ENCODE measurements around the gene PPFIA2.

Gene PPFIA2

GRCh38 chr12:81492131-81492720 is 266.9 kb downstream of the PPFIA2 start:
- H2AFZ ChIP-seq (ENCODE audit: low read length) = no peak overlapping the region
- H4K91ac ChIP-seq (ENCODE audit: low read depth, low read length, poor library complexity) = no peak overlapping the region
- H3K9me3 ChIP-seq (replicated peaks in 1 of 2; ENCODE audit: control insufficient read depth in 2 of 2, insufficient read depth in 1 of 2, low read depth in 1 of 2, low read length in 2 of 2) = no peaks in the 10 kb centered on the region
- no peak overlapping the region for H4K8ac ChIP-seq (ENCODE audit: low read depth, low read length)
- H3K79me1 ChIP-seq (ENCODE audit: low read depth, low read length) = no peaks in the 10 kb centered on the region
- H2BK120ac ChIP-seq (ENCODE audit: low read depth, low read length) = no peak overlapping the region
- no peak overlapping the region for H2BK12ac ChIP-seq (ENCODE audit: low read length)
- no peaks in the 10 kb centered on the region for H3K36me3 ChIP-seq (replicated peaks in 1 of 2; ENCODE audit: control insufficient read depth in 2 of 2, insufficient read depth in 2 of 2, low read length in 2 of 2)
- no peak overlapping the region for H3K4ac ChIP-seq (ENCODE audit: low read length)
- H3K4me1 ChIP-seq (ENCODE audit: control insufficient read depth in 2 of 2, insufficient read depth in 1 of 2, low read depth in 1 of 2, low read length in 2 of 2) = no peaks in the 10 kb centered on the region
- H3K14ac ChIP-seq (ENCODE audit: low read length) = no peak overlapping the region
- H2BK15ac ChIP-seq (ENCODE audit: low read length) = no peak overlapping the region
- no peak overlapping the region for H3K27ac ChIP-seq (replicated peaks; ENCODE audit: low read length)
- WGBS, 2 donors (ENCODE audit: extremely low coverage in 2 of 2, insufficient read length in 2 of 2, insufficient replicate concordance in 1 of 2) = no CpG with 5 or more reads among the region's 2 CpGs
- H3K9ac ChIP-seq (ENCODE audit: low read depth, low read length, poor library complexity) = no peak overlapping the region
- H3K18ac ChIP-seq (ENCODE audit: low read length) = no peak overlapping the region
- H2BK5ac ChIP-seq (ENCODE audit: low read length) = no peak overlapping the region
- H3K4me3 ChIP-seq (ENCODE audit: low read length in 2 of 2) = no peak overlapping the region
- no peak overlapping the region for H2AK5ac ChIP-seq (ENCODE audit: low read depth, low read length)
- no peak overlapping the region for H3K23ac ChIP-seq (ENCODE audit: low read depth, low read length, poor library complexity)
- no peak overlapping the region for H3K4me2 ChIP-seq (ENCODE audit: insufficient read depth, low read length, poor library complexity, severe bottlenecking)
- DNase-seq (ENCODE audit: low spot score) = no peak
- H3K27me3 ChIP-seq (ENCODE audit: control insufficient read depth in 3 of 3, insufficient read depth in 3 of 3, low read depth in 1 of 3, low read length in 3 of 3) = no peaks in the 10 kb centered on the region

GRCh38 chr12:81472934-81473333 is 286.2 kb downstream of the PPFIA2 start:
- Histone ChIP-seq H3K23ac (ENCODE audit: low read depth, low read length, poor library complexity) (no peak overlapping the region), H2AK5ac (ENCODE audit: low read depth, low read length) (no peak overlapping the region), H3K9me3 (replicated peaks in 1 of 2; ENCODE audit: control insufficient read depth in 2 of 2, insufficient read depth in 1 of 2, low read depth in 1 of 2, low read length in 2 of 2) (no peaks in the 10 kb centered on the region), H2BK120ac (ENCODE audit: low read depth, low read length) (no peak overlapping the region), H3K27ac (replicated peaks; ENCODE audit: low read length) (no peak overlapping the region), H3K4me2 (ENCODE audit: insufficient read depth, low read length, poor library complexity, severe bottlenecking) (no peak overlapping the region), H2BK12ac (ENCODE audit: low read length) (no peak overlapping the region), H3K36me3 (replicated peaks in 1 of 2; ENCODE audit: control insufficient read depth in 2 of 2, insufficient read depth in 2 of 2, low read length in 2 of 2) (no peaks in the 10 kb centered on the region), H3K27me3 (ENCODE audit: control insufficient read depth in 3 of 3, insufficient read depth in 3 of 3, low read depth in 1 of 3, low read length in 3 of 3) (no peaks in the 10 kb centered on the region), H3K9ac (ENCODE audit: low read depth, low read length, poor library complexity) (no peak overlapping the region), H2BK15ac (ENCODE audit: low read length) (no peak overlapping the region), H3K14ac (ENCODE audit: low read length) (no peak overlapping the region), H3K4ac (ENCODE audit: low read length) (no peak overlapping the region), H4K8ac (ENCODE audit: low read depth, low read length) (no peak overlapping the region), H2BK5ac (ENCODE audit: low read length) (no peak overlapping the region), H3K18ac (ENCODE audit: low read length) (no peak overlapping the region), H3K4me1 (ENCODE audit: control insufficient read depth in 2 of 2, insufficient read depth in 1 of 2, low read depth in 1 of 2, low read length in 2 of 2) (no peaks in the 10 kb centered on the region), H3K79me1 (ENCODE audit: low read depth, low read length) (no peaks in the 10 kb centered on the region), H3K4me3 (ENCODE audit: low read length in 2 of 2) (no peak overlapping the region), H2AFZ (ENCODE audit: low read length) (no peak overlapping the region), H4K91ac (ENCODE audit: low read depth, low read length, poor library complexity) (no peak overlapping the region)
- no peak for DNase-seq (ENCODE audit: low spot score)
- no CpG with 5 or more reads among the region's 5 CpGs for WGBS, 2 donors (ENCODE audit: extremely low coverage in 2 of 2, insufficient read length in 2 of 2, insufficient replicate concordance in 1 of 2)

GRCh38 chr12:81470923-81471322 is 288.2 kb downstream of the PPFIA2 start:
- WGBS, 2 donors (ENCODE audit: extremely low coverage in 2 of 2, insufficient read length in 2 of 2, insufficient replicate concordance in 1 of 2) = no CpG with 5 or more reads among the region's 1 CpG
- Histone ChIP-seq H3K27me3 (ENCODE audit: control insufficient read depth in 3 of 3, insufficient read depth in 3 of 3, low read depth in 1 of 3, low read length in 3 of 3) (no peaks in the 10 kb centered on the region), H4K8ac (ENCODE audit: low read depth, low read length) (no peak overlapping the region), H3K4me3 (ENCODE audit: low read length in 2 of 2) (no peak overlapping the region), H2BK12ac (ENCODE audit: low read length) (no peak overlapping the region), H3K14ac (ENCODE audit: low read length) (no peak overlapping the region), H2BK120ac (ENCODE audit: low read depth, low read length) (no peak overlapping the region), H3K36me3 (replicated peaks in 1 of 2; ENCODE audit: control insufficient read depth in 2 of 2, insufficient read depth in 2 of 2, low read length in 2 of 2) (no peaks in the 10 kb centered on the region), H2BK5ac (ENCODE audit: low read length) (no peak overlapping the region), H3K9ac (ENCODE audit: low read depth, low read length, poor library complexity) (no peak overlapping the region), H2BK15ac (ENCODE audit: low read length) (no peak overlapping the region), H4K91ac (ENCODE audit: low read depth, low read length, poor library complexity) (no peak overlapping the region), H3K9me3 (replicated peaks in 1 of 2; ENCODE audit: control insufficient read depth in 2 of 2, insufficient read depth in 1 of 2, low read depth in 1 of 2, low read length in 2 of 2) (no peaks in the 10 kb centered on the region), H3K4me1 (ENCODE audit: control insufficient read depth in 2 of 2, insufficient read depth in 1 of 2, low read depth in 1 of 2, low read length in 2 of 2) (no peaks in the 10 kb centered on the region), H3K18ac (ENCODE audit: low read length) (no peak overlapping the region), H2AK5ac (ENCODE audit: low read depth, low read length) (no peak overlapping the region), H3K23ac (ENCODE audit: low read depth, low read length, poor library complexity) (no peak overlapping the region), H3K4me2 (ENCODE audit: insufficient read depth, low read length, poor library complexity, severe bottlenecking) (no peak overlapping the region), H2AFZ (ENCODE audit: low read length) (no peak overlapping the region), H3K79me1 (ENCODE audit: low read depth, low read length) (no peaks in the 10 kb centered on the region), H3K4ac (ENCODE audit: low read length) (no peak overlapping the region), H3K27ac (replicated peaks; ENCODE audit: low read length) (no peak overlapping the region)
- DNase-seq (ENCODE audit: low spot score) = no peak

- H3K4me1 ChIP-seq (ENCODE audit: control insufficient read depth in 2 of 2, insufficient read depth in 1 of 2, low read depth in 1 of 2, low read length in 2 of 2) = no peaks in the 10 kb centered on the region
- H3K9ac ChIP-seq (ENCODE audit: low read depth, low read length, poor library complexity) = no peak overlapping the region
- H3K36me3 ChIP-seq (replicated peaks in 1 of 2; ENCODE audit: control insufficient read depth in 2 of 2, insufficient read depth in 2 of 2, low read length in 2 of 2) = no peaks in the 10 kb centered on the region
- no peak overlapping the region for H2BK12ac ChIP-seq (ENCODE audit: low read length)
- H3K4ac ChIP-seq (ENCODE audit: low read length) = no peak overlapping the region
- no peak overlapping the region for H3K4me3 ChIP-seq (ENCODE audit: low read length in 2 of 2)
- H2BK120ac ChIP-seq (ENCODE audit: low read depth, low read length) = no peak overlapping the region
- no peak overlapping the region for H2BK15ac ChIP-seq (ENCODE audit: low read length)
- H2AFZ ChIP-seq (ENCODE audit: low read length) = no peak overlapping the region
- H3K27me3 ChIP-seq (ENCODE audit: control insufficient read depth in 3 of 3, insufficient read depth in 3 of 3, low read depth in 1 of 3, low read length in 3 of 3) = no peaks in the 10 kb centered on the region
- no peak overlapping the region for H3K23ac ChIP-seq (ENCODE audit: low read depth, low read length, poor library complexity)
- no peak overlapping the region for H3K18ac ChIP-seq (ENCODE audit: low read length)
- no peak overlapping the region for H4K8ac ChIP-seq (ENCODE audit: low read depth, low read length)
- no peak overlapping the region for H3K27ac ChIP-seq (replicated peaks; ENCODE audit: low read length)
- no peak overlapping the region for H2AK5ac ChIP-seq (ENCODE audit: low read depth, low read length)
- H3K79me1 ChIP-seq (ENCODE audit: low read depth, low read length) = no peaks in the 10 kb centered on the region
- H3K14ac ChIP-seq (ENCODE audit: low read length) = no peak overlapping the region
- no CpG with 5 or more reads among the region's 2 CpGs for WGBS, 2 donors (ENCODE audit: extremely low coverage in 2 of 2, insufficient read length in 2 of 2, insufficient replicate concordance in 1 of 2)
- H2BK5ac ChIP-seq (ENCODE audit: low read length) = no peak overlapping the region
- DNase-seq (ENCODE audit: low spot score) = no peak
- H4K91ac ChIP-seq (ENCODE audit: low read depth, low read length, poor library complexity) = no peak overlapping the region
- H3K9me3 ChIP-seq (replicated peaks in 1 of 2; ENCODE audit: control insufficient read depth in 2 of 2, insufficient read depth in 1 of 2, low read depth in 1 of 2, low read length in 2 of 2) = no peaks in the 10 kb centered on the region
- no peak overlapping the region for H3K4me2 ChIP-seq (ENCODE audit: insufficient read depth, low read length, poor library complexity, severe bottlenecking)
These were observed 290.9 kb downstream of the PPFIA2 start for GRCh38 chr12:81468206-81468605.

All from neuronal stem cell (in vitro differentiated cells).